Stomach smooth muscle (tissue), 2 donors: ENCODE data around the gene CALR.
"Not testable (repeated sequence)": the region's sequence is repeated elsewhere in the genome, so short reads cannot be mapped to it uniquely, and the experiment has no call there.

Experiments used
- H3K27ac ChIP-seq: one replicate; pipeline ENCODE4 v1.7.0; 2013; ENCODE audit warnings: mild to moderate bottlenecking, low read length, inconsistent platforms
- H3K27me3 ChIP-seq, 2 donors: one replicate each; pipeline ENCODE4 v1.7.0; 2013; ENCODE audit warnings: low read length in 2 of 2; ENCODE audit not compliant: insufficient read depth in 2 of 2, control insufficient read depth in 1 of 2
- H3K36me3 ChIP-seq, 2 donors: one replicate each; pipeline ENCODE4 v1.7.0; 2013; ENCODE audit warnings: low read length in 2 of 2; ENCODE audit not compliant: control insufficient read depth in 2 of 2, insufficient read depth in 2 of 2
- H3K4me1 ChIP-seq: one replicate; pipeline ENCODE4 v1.7.0; 2013; ENCODE audit warnings: low read length; ENCODE audit not compliant: control insufficient read depth, insufficient read depth
- H3K4me3 ChIP-seq, 2 donors: one replicate each; pipeline ENCODE4 v1.7.0; 2013; ENCODE audit warnings: low read length in 2 of 2
- H3K9ac ChIP-seq, 2 donors: one replicate each; pipeline ENCODE4 v1.7.0; 2013; ENCODE audit warnings: low read length in 2 of 2, mild to moderate bottlenecking in 1 of 2
- H3K9me3 ChIP-seq, 2 donors: one replicate each; pipeline ENCODE4 v1.7.0; 2013; ENCODE audit warnings: low read length in 2 of 2; ENCODE audit not compliant: control insufficient read depth in 2 of 2
- donor health status: healthy.
- donor health status: Pancreatic carcinoma.

The CALR gene

GRCh38 chr19:12937927-12938778 lies at the start of gene CALR:
Gene CALR, plus strand, starts transcription at chr19:12938609. Its CDS starts 71 bp downstream, at chr19:12938680.
- Histone ChIP-seq H3K9me3 (no peaks in the 10 kb centered on the region), H3K4me3 (peak within 1 kb of the TSS; percentile 98), H3K4me1 (peaks cover 42% of the 10 kb centered on the region), H3K27me3 (no peaks in the 10 kb centered on the region), H3K36me3 (peaks cover 22 to 26% of the 10 kb centered on the region in 2 donors), H3K9ac (peak within 1 kb of the TSS; percentile 89 to 90), H3K27ac (peak within 1 kb of the TSS; percentile 91)

- H3K9ac ChIP-seq = peak overlapping the region in 1 of 2 donors; percentile 51
- H3K9me3 ChIP-seq, H3K27me3 ChIP-seq: not testable (repeated sequence)
- H3K27ac ChIP-seq = peak overlapping the region; percentile 70
- H3K4me1 ChIP-seq = peaks cover 24% of the 10 kb centered on the region
- H3K36me3 ChIP-seq = peaks cover 10 to 12% of the 10 kb centered on the region in 2 donors
- H3K4me3 ChIP-seq = peak overlapping the region; percentile 41 to 98
Observed at GRCh38 chr19:12890299-12890786, 48.1 kb upstream of the CALR start.

GRCh38 chr19:12890787-12891552 lies 47.4 kb upstream of the CALR start, which contains the start of gene GCDH:
Gene GCDH, plus strand, starts transcription at chr19:12891160. Its CDS starts 145 bp downstream, at chr19:12891305.
- no peaks in the 10 kb centered on the region for H3K27me3 ChIP-seq
- peak within 1 kb of the TSS; percentile 97 to 98 for H3K4me3 ChIP-seq
- H3K9me3 ChIP-seq = no peaks in the 10 kb centered on the region
- H3K27ac ChIP-seq = peak within 1 kb of the TSS; percentile 70
- peak within 1 kb of the TSS; percentile 68 to 79 for H3K9ac ChIP-seq
- peaks cover 18% of the 10 kb centered on the region for H3K4me1 ChIP-seq
- H3K36me3 ChIP-seq = peaks cover 12 to 13% of the 10 kb centered on the region in 2 donors

- H3K27me3 ChIP-seq = no peaks in the 10 kb centered on the region
- peak overlapping the region; percentile 68 to 79 for H3K9ac ChIP-seq
- H3K4me3 ChIP-seq = peak overlapping the region; percentile 97 to 98
- H3K36me3 ChIP-seq = peaks cover 18 to 19% of the 10 kb centered on the region in 2 donors
- H3K27ac ChIP-seq = peak overlapping the region; percentile 70
- H3K9me3 ChIP-seq = no peaks in the 10 kb centered on the region
- peaks cover 17% of the 10 kb centered on the region for H3K4me1 ChIP-seq
Observed at GRCh38 chr19:12891553-12892021, 46.8 kb upstream of the CALR start.

GRCh38 chr19:12893582-12893981 lies 44.8 kb upstream of the CALR start:
- Histone ChIP-seq H3K36me3 (peaks cover 30 to 34% of the 10 kb centered on the region in 2 donors), H3K9ac (no peak overlapping the region)

GRCh38 chr19:12896460-12896859 lies 41.9 kb upstream of the CALR start:
- no peaks in the 10 kb centered on the region for H3K9me3 ChIP-seq
- no peak overlapping the region for H3K9ac ChIP-seq
- H3K4me3 ChIP-seq = no peak overlapping the region
- no peaks in the 10 kb centered on the region for H3K27me3 ChIP-seq
- peaks cover 8% of the 10 kb centered on the region for H3K4me1 ChIP-seq
- peaks cover 30 to 36% of the 10 kb centered on the region in 2 donors for H3K36me3 ChIP-seq
- H3K27ac ChIP-seq = no peak overlapping the region

More at GRCh38 chr19:12893582-12893981, 44.8 kb upstream of the CALR start:
- peaks cover 17% of the 10 kb centered on the region for H3K4me1 ChIP-seq
- H3K9me3 ChIP-seq = no peaks in the 10 kb centered on the region
- H3K4me3 ChIP-seq = no peak overlapping the region
- no peak overlapping the region for H3K27ac ChIP-seq
- H3K27me3 ChIP-seq = no peaks in the 10 kb centered on the region

- no peak overlapping the region for H3K27ac ChIP-seq
Observed at GRCh38 chr19:12899891-12900518, 38.4 kb upstream of the CALR start.

GRCh38 chr19:12907166-12907565 lies 31.2 kb upstream of the CALR start:
- Histone ChIP-seq H3K27ac (no peak overlapping the region), H3K4me3 (no peak overlapping the region), H3K36me3 (peaks cover 0 to 2% of the 10 kb centered on the region in 2 donors), H3K9me3 (no peaks in the 10 kb centered on the region), H3K9ac (no peak overlapping the region), H3K27me3 (no peaks in the 10 kb centered on the region), H3K4me1 (peaks cover 2% of the 10 kb centered on the region)

More at GRCh38 chr19:12899891-12900518, 38.4 kb upstream of the CALR start:
- H3K9ac ChIP-seq = no peak overlapping the region
- no peaks in the 10 kb centered on the region for H3K9me3 ChIP-seq
- no peaks in the 10 kb centered on the region for H3K4me1 ChIP-seq
- H3K27me3 ChIP-seq = no peaks in the 10 kb centered on the region
- H3K36me3 ChIP-seq = peaks cover 21 to 26% of the 10 kb centered on the region in 2 donors
- H3K4me3 ChIP-seq = no peak overlapping the region

- Histone ChIP-seq H3K9ac (peak overlapping the region; percentile 50 to 66), H3K4me3 (peak overlapping the region; percentile 40 to 64)
Observed at GRCh38 chr19:12912571-12912970, 25.8 kb upstream of the CALR start.

GRCh38 chr19:12913011-12913561 lies 25.3 kb upstream of the CALR start:
- Histone ChIP-seq H3K4me3 (peak overlapping the region; percentile 40 to 64), H3K9ac (peak overlapping the region; percentile 50 to 66), H3K9me3 (no peaks in the 10 kb centered on the region), H3K36me3 (no peaks in the 10 kb centered on the region), H3K4me1 (peaks cover 23% of the 10 kb centered on the region), H3K27me3 (no peaks in the 10 kb centered on the region), H3K27ac (peak overlapping the region; percentile 94)

More at GRCh38 chr19:12912571-12912970, 25.8 kb upstream of the CALR start:
- peak overlapping the region; percentile 94 for H3K27ac ChIP-seq
- no peaks in the 10 kb centered on the region for H3K27me3 ChIP-seq
- H3K36me3 ChIP-seq = no peaks in the 10 kb centered on the region
- no peaks in the 10 kb centered on the region for H3K9me3 ChIP-seq
- H3K4me1 ChIP-seq = peaks cover 23% of the 10 kb centered on the region
